ENCODE results near the gene LSM2. TPM values are rescaled to one million over a fixed set of nuclear protein-coding genes. Genes with fewer than 3 reads are reported as not detected.
"Not testable (repeated sequence)": the region's sequence is repeated elsewhere in the genome, so short reads cannot be mapped to it uniquely, and the experiment has no call there.

LSM2 gene
- 45.3 and 74.3 TPM in 2 replicates for total RNA-seq

GRCh38 chr6:31806470-31807272 is at the start of gene LSM2:
Gene LSM2 (minus strand): TSS chr6:31806966. CDS start chr6:31806757, 209 bp downstream.
- DNase-seq (ENCODE audit: extremely low read depth, low read depth, low spot score) = no peak

DNA sequence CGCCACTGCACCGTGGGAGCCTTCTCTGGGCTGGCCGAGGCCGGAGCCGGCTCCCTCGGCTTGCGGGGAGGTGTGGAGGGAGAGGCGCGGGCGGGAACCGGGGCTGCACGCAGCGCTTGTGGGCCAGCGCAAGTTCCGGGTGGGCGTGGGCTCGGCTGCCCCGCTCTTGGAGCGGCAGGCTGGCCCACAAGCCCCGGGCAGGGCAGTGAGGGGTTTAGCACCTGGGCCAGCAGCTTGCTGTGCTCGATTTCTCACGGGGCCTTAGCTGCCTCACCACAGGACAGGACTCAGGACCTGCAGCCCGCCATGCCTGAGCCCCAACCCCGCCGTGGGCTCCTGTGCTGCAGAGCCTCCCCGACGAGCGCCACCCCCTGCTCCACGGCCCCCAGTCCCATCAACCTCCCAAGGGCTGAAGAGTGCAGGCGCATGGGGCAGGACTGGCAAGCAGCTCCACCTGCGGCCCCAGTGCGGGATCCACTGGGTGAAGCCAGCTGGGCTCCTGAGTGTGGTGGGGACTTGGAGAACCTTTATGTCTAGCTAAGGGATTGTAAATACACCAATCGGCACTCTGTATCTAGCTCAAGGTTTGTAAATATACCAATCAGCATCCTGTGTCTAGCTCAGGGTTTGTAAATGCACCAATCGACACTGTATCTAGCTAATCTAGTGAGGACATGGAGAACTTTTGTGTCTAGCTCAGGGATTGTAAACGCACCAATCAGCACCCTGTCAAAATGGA is 45.4 kb upstream of the LSM2 start:
- not testable (repeated sequence) for DNase-seq (ENCODE audit: extremely low read depth, low read depth, low spot score)

GRCh38 chr6:31851485-31851832 is 44.7 kb upstream of the LSM2 start:
- DNase-seq (ENCODE audit: extremely low read depth, low read depth, low spot score) = no peak

- DNase-seq (ENCODE audit: extremely low read depth, low read depth, low spot score) = no peak
Observed at GRCh38 chr6:31850765-31851484, 44.2 kb upstream of the LSM2 start.

GRCh38 chr6:31847276-31847978 is 40.7 kb upstream of the LSM2 start:
- no peak for DNase-seq (ENCODE audit: extremely low read depth, low read depth, low spot score)

DNA sequence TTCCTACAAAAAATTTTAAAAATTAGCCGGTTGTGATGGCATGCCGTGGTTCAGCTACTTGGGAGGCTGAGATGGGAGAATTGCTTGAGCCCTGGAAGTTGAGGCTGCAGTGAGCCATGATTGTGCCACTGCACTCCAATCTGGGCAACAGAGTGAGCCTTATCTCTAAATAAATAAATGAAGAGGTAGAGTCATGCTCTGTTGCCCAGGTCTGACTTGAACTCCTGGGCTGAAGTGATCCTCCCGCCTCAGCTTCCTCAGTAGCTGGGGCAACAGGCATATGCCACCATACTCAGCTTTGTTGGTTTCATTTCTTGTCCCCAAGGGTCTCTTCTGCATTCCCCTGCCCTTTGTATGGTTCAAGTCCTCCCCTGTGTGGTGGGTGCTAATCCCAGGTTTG is 37.7 kb upstream of the LSM2 start:
- DNase-seq (ENCODE audit: extremely low read depth, low read depth, low spot score) = no peak

- DNase-seq (ENCODE audit: extremely low read depth, low read depth, low spot score) = no peak
Observed at GRCh38 chr6:31842053-31842452, 35.3 kb upstream of the LSM2 start.

DNA sequence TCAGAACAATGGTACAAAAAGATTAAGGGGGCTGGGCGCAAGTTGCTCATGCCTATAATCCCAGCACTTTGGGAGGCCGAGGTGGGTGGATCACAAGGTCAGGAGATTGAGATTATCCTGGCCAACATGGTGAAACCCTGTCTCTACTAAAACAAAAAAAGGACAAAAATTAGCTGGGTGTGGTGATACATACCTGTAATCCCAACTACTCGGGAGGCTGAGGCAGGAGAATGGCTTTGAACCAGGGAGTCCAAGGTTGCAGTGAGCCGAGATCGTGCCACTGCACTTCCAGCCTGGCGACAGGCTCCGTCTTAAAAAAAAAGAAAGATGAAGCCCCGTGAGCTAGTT is 33.0 kb upstream of the LSM2 start:
- DNase-seq (ENCODE audit: extremely low read depth, low read depth, low spot score) = not testable (repeated sequence)

DNA sequence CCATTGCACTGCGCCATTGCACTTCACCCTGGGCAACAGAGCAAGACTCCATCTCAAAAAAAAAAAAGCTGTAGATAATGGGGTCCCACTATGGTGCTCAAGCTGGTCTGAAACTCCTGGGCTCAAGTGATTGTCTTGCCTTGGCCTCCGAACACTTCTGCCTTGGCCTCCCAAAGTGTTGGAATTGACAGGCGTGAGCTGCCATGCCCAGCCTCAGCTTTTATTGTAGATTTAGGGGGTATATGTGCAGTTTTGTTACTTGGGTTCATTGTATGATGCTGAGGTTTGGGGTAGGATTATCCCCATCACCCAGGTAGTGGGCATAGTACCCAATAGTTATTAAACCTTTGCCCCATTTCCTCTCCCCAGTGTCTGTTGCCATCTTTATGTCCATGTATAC is 32.2 kb upstream of the LSM2 start:
- DNase-seq (ENCODE audit: extremely low read depth, low read depth, low spot score) = no peak

DNA sequence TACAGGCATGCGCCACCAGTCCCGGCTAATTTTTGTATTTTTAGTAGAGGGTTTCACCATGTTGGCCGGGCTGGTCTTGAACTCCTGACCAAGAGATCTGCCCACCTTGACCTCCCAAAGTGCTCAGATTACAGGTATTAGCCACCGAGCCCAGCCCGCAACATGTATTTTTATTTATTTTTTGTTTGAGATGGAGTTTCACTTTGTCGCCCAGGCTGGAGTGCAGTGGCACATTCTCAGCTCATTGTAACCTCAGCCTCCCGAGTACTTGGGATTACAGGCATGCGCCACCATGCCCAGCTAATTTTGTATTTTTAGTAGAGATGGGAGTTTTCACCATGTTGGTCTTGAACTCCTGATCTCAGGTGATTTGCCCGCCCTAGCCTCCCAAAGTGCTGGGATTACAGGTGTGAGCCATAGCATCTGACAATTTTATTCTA is 31.4 kb upstream of the LSM2 start:
- DNase-seq (ENCODE audit: extremely low read depth, low read depth, low spot score) = not testable (repeated sequence)

DNA sequence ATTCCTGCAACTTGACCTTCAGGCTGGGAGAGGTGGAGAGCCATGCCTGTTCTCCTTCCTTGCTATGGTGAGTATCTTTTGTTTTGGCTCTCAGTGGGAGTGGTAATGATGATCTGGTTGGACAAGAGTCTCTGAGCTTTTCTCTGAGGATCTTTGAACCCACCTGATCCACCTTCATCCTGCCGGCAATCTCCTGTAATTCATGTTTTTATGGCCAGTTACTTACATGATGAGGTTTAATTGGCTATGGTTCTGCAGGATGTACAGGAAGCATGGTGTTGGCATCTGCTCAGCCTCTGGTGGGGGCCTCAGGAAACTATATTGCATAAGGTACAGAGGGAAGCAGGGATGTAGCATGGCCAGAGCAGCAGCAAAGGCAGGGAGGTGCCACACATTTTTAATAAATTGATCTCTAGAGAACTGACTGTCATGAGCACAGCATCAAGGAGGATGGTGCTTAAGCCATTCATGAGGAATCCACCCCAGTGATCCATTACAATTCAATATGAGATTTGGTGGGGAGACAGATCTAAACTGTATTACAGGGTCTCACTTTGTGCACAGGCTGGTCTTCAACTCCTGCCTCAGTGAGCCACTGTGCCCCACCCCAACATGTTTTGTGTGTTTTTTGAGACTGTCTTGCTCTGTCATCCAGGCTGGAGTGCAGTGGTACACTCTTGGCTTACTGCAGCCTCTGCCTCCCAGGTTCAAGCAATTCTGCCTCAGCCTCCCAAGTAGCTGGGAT is 30.8 kb upstream of the LSM2 start:
- DNase-seq (ENCODE audit: extremely low read depth, low read depth, low spot score) = no peak

DNA sequence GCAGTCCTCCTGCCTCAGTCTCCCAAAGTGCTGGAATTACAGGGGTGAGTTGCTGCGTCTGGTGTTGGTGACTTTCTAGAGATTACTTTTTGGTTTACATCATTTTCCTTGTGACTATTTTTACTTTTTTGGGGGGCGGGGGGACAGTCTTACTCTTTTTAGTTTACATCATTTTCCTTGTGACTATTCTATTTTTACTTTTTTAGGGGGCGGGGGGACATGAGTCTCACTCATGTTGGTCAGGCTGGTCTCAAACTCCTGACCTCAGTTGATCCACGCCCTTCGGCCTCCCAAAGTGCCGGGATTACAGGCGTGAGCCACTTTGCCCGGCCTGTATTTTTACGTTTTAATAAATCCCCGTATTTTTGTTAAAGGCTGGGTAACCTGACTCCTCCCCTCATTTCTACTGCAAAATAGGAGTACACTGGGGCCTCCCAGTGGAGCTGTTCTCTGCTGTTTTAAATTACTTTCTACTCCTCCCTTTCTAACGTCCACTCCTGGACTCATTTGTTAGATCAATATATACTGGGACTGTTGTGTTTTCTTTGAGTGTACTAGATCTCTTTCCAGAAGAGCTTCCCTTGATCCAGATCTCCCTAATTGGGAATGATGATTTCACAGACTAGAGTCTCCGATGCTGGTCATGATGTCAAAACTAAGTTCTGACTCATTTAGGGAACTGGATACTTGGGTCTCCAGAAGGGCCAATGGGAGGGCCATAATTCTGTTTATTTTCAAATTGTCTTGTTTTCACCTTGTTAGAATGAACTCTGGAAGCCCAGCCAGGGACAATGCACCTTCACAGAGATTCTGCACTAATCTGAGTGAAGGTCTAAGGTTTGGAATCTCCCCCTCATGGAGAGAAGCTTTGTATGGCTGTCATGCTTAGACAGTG is 30.0 kb upstream of the LSM2 start:
- no peak for DNase-seq (ENCODE audit: extremely low read depth, low read depth, low spot score)

- no peak for DNase-seq (ENCODE audit: extremely low read depth, low read depth, low spot score)
Observed at GRCh38 chr6:31836047-31836473, 29.3 kb upstream of the LSM2 start.

DNA sequence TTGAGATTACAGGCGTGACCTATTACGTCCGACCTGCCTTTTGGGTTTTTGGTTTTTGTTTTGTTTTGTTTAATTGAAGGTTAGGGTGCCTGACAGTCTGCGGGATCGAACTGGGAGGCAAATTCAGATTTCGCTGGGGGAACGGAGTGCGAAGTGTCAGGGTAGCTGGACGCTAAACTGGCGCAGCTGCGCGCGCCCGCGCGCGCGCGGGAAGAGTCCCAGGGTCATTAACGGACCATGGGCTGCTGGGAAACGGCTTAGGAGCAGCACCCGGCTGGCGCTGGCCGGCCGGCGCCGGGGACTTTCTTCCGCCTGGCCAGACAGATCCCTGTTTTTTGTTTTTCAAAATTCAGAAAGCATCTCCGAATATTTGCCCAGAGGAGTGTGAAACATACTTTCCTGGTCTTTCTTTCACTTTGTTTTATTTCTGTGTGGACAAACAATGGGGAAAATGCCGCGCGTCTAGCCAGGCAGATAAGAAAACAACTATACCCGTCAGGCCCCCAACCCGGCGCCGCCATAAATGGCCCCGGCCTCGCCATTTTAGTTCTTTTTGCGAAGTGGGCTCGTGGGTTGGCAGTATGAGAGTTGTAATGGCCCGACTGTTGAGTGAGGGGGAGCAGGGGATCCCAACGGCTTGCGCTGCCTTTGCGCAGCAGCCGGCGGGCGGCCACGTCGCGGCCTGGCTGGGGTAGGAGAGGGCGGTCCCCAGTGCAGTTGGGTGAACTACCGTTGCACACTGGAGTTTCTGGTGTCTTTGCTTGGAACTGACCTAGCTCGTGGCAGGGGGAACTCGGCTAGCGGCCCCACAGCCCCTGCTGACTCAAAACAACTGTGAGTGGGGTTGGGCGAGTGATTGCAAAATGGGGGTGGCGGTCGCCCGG is 27.8 kb upstream of the LSM2 start:
- peak; percentile 64 for DNase-seq (ENCODE audit: extremely low read depth, low read depth, low spot score)

- DNase-seq (ENCODE audit: extremely low read depth, low read depth, low spot score) = no peak
Observed at GRCh38 chr6:31831350-31832215, 24.8 kb upstream of the LSM2 start.

- DNase-seq (ENCODE audit: extremely low read depth, low read depth, low spot score) = no peak
Observed at GRCh38 chr6:31830886-31831335, 24.1 kb upstream of the LSM2 start.

GRCh38 chr6:31829633-31830283 is 23.0 kb upstream of the LSM2 start:
- DNase-seq (ENCODE audit: extremely low read depth, low read depth, low spot score) = no peak

All from glomerular endothelial cell (primary cell).